Subcutaneous adipose tissue (tissue), 4 donors: ENCODE measurements around the gene SMIM29. TPM values are rescaled to one million over a fixed set of nuclear protein-coding genes. Genes with fewer than 3 reads are reported as not detected.

Experiments
- total RNA-seq, 4 donors: library from RNA; depleted of rRNA; stranded (reverse); fragments of >200 nt; gene quantifications; one replicate each; pipeline ENCODE4 v1.1.0, GENCODE V29; 2016
- TF ChIP-seq, protein P1 (sequence below): fragments of 450-650 bp; IDR thresholded peaks from one replicate; pipeline ENCODE4 v1.5.1; 2016; ENCODE audit warnings: low read depth, mild to moderate bottlenecking, control low read depth, antibody characterized with exemption, moderate library complexity

SMIM29 gene
- total RNA-seq, 4 donors from 2014 or later: 11.3 to 23.3 (median 19.5) TPM

DNA sequence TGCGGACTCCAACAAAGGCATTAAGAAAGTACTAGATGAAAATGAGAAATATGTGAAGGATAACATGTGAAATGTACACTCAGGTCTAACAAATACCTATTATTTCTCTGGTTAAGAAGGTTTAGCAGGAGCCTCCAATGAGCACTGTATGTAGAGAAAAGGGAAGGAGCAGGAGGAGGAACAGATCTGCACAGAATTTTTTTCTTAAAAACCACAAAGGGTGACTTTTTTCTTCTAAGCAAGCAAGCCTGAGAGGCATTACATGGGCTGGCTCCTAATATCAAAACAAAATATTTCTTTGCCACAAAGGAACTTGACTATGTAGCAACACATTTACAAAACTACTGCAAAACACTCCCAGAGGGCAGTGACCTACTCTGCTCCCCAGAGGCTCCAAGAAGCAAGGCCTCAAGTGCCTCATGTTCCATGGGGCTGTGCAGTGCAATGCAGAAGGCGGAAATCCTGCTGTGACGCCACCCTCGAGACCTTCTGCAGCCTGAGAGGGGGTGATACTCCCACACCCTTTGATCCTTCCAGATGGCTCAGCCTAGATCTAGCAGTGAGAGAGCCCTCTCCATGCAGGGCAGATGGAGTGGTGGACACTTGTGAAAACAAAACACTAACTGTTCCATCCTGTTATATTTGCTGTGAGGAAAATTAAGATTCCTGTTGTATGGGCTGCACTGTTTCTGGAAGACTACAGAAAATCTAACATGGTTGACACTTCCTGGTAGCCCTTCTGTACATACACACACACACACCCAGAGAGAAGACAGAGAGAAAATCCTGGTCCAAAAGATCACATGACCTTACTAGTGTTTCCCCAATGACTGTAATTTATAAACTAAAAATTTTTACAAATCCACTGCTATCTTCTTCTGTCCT, 36.0 kb upstream of the SMIM29 start:
- TF ChIP-seq, protein P1, sequence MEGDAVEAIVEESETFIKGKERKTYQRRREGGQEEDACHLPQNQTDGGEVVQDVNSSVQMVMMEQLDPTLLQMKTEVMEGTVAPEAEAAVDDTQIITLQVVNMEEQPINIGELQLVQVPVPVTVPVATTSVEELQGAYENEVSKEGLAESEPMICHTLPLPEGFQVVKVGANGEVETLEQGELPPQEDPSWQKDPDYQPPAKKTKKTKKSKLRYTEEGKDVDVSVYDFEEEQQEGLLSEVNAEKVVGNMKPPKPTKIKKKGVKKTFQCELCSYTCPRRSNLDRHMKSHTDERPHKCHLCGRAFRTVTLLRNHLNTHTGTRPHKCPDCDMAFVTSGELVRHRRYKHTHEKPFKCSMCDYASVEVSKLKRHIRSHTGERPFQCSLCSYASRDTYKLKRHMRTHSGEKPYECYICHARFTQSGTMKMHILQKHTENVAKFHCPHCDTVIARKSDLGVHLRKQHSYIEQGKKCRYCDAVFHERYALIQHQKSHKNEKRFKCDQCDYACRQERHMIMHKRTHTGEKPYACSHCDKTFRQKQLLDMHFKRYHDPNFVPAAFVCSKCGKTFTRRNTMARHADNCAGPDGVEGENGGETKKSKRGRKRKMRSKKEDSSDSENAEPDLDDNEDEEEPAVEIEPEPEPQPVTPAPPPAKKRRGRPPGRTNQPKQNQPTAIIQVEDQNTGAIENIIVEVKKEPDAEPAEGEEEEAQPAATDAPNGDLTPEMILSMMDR: no peak

DNA sequence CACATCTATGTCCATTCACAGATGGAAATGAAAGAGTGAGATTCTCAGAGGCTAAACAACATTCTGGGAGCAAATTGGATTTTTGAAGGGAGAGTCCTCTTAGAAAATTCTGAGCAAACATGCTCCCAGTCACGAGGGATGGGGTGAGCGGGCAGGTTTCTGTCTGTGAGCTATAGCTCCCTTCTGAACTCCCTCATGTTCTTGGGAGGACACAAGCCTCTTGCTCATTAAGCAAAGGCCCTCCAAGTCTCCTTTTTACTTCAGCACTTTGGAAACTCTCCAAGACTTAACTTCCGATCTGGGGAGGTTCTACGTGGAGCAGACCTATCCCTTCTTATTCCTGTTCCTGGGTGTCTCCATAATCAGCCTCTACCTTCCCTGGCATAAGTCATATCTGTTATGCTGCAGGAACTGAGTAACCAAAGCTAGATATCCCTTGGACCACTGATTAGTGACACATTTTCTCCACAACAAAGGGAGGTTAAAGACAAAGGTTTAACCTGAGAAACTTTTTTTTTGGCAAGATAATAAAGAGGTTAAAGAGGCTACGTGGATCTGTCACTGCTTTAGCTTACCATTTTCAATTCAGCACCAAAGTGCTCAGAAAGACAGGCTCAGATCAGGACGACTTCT, 33.0 kb upstream of the SMIM29 start:
- TF ChIP-seq, protein P1: no peak

DNA sequence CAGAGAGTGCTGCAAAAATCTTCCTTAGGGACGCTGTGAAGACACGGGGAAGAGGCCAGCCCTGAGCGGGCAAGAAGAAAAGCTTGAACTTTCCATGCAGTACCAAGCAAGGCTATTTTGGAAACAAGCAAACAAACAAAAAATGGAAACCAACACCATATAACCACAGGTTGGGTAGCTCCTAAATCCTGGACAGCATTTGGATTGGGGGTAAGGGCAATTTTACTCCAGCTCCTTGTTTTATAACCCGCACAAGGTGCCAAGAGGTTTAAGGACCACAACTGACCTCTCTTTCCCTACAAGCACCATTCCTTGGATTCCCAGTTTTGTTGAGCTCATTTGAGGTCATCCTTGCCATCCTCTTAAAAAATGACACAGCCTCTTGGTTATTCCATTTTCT, 31.4 kb upstream of the SMIM29 start:
- TF ChIP-seq, protein P1: no peak

DNA sequence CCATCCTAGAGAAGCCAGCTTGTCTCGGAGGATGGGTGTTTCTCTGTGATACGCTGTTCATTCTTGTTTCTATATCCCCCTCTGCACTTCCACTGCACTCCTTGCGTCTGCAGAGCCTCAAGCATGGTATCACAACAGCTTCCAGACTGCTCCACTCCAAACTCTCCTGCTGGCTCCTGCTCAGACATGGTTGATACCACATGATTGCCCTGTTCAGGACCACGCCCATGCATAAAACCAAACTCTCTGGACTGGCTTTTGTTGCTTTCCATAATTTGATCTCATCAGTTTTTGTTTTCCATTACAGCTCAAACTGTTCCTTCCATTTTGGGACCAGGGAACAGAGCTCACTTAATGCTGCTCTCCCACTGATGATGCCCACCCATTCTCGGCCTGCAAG, 30.0 kb upstream of the SMIM29 start:
- TF ChIP-seq, protein P1: no peak

DNA sequence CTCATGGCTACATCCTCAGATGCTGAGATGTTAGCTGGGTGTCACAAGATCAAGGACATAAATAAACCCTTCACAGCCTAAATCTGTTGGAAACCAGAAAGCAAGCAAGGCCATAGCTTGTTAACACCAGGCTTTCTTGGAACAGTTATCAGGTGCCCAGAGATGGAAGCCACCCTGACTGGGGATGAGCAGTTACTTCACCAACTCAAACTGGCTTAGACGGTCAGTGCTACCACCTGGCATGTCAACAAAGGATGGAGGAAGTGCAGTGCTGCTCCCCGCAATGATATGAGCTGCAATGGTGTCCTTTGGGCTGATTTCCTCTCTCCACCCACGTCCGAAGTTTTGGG, 28.9 kb upstream of the SMIM29 start:
- TF ChIP-seq, protein P1: no peak

DNA sequence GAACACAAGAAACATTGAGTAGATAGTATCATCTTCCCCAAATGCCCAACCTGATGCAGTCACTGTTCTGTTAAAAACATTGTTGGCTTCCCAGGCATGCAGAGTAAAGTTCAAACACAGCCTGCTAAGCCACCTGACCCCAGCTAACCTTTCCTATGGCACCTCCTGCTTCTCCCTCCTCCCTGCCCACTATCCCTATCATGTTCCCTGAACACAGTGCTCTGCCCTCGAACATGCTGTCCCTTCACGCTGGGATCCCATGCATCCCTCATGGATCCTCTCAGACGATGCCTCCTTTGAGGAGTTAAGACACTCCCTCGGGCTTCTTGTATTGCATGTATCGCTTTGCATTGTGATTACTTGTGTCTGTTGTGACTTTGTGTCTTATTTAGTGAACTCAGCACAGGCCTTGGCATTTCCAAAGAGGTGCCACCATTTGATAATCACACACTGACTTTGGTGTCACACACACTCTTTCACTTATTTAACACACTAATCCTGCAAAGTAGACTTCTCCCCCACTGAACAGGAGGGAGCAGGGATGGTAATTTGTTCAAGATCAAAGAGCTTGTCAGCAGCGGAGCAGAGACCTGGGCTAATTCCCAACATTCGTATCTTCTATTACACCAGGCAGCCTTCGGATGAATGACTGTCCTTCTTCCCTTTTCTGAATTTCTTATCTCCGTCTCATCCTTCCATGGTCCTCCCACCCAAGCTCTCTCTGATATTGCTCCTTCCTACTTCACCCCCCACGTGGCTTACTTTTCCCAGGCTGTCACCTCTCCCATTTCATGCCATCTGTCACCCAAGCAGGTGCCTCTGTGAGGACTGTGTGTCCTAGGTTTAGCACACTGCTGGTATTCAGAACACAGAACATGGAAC, 28.3 kb upstream of the SMIM29 start:
- TF ChIP-seq, protein P1: no peak

DNA sequence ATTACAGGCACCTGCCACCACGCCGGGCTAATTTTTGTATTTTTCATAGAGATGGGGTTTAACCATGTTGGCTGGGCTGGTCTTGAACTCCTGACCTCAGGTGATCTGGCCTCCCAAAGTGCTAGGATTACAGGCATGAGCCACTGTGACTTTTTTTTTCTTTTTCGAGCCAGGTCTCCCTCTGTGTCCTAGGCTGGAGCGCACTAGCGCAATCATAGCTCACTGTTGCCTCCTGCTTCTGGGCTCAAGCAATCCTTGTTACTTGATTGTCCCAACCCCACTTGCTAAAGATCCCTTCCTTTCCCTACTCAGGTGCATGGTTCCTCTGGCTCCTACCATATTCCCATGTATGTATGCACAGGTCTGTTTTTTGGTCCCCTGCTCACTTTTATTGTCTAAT, 27.4 kb upstream of the SMIM29 start:
- TF ChIP-seq, protein P1: no peak
